Fibroblast of villous mesenchyme (primary cell): ENCODE measurements around the gene STH. TPM values are rescaled to one million over a fixed set of nuclear protein-coding genes. Genes with fewer than 3 reads are reported as not detected.

Source experiments
- DNase-seq: peaks from one replicate; pipeline ENCODE4 v3.0.0-alpha.2; 2010; ENCODE audit warnings: low read depth
- H3K4me3 ChIP-seq: 2 replicates; pipeline ENCODE4 v1.5.1; 2011; ENCODE audit warnings: low read depth, mild to moderate bottlenecking, low read length
- CTCF ChIP-seq: IDR thresholded peaks from 2 replicates; pipeline ENCODE4 v1.5.1; 2012; ENCODE audit warnings: low read depth, mild to moderate bottlenecking, low read length; ENCODE audit not compliant: insufficient read depth
- total RNA-seq: library from RNA; depleted of rRNA; stranded (reverse); fragments of >200 nt; gene quantifications from 2 replicates; pipeline ENCODE4 v1.2.3, GENCODE V29; 2012

STH gene
- total RNA-seq, 1 donor, result not detected

GRCh38 chr17:45996282-45996937 is 2.6 kb upstream of the STH start:
- DNase-seq, result no peak
- no peak overlapping the region for H3K4me3 ChIP-seq
- no peak for TF ChIP-seq CTCF

- no peak for TF ChIP-seq CTCF
- no peak overlapping the region for H3K4me3 ChIP-seq
- no peak for DNase-seq
Observed at GRCh38 chr17:45997166-45997565, 1.9 kb upstream of the STH start.

- no peak overlapping the region for H3K4me3 ChIP-seq
- DNase-seq, result no peak
- no peak for TF ChIP-seq CTCF
Observed at GRCh38 chr17:45997624-45998023, 1.4 kb upstream of the STH start.

GRCh38 chr17:45999900-46000290 is 845 bp downstream of the STH start:
- TF ChIP-seq CTCF, result no peak
- no peak for DNase-seq
- H3K4me3 ChIP-seq, result no peak overlapping the region

GRCh38 chr17:46000292-46000691 is 1.2 kb downstream of the STH start:
- TF ChIP-seq CTCF, result no peak
- DNase-seq, result no peak
- no peak overlapping the region for H3K4me3 ChIP-seq

- no peak for DNase-seq
- H3K4me3 ChIP-seq, result no peak overlapping the region
- TF ChIP-seq CTCF, result no peak
Observed at GRCh38 chr17:46000757-46001156, 1.7 kb downstream of the STH start.
